Esophagus muscularis mucosa (tissue), 3 donors: ENCODE measurements around the gene PRSS21.

ENCODE experiments used
- CTCF ChIP-seq, 3 experiments: fragments of 200-600 bp in 2 of 3; fragments of 450-650 bp in 1 of 3; sonication (generic) in 2 of 3; IDR thresholded peaks; one replicate each; pipeline ENCODE4 v1.5.1; 2017 to 2019; ENCODE audit warnings: antibody characterized with exemption in 3 of 3, mild to moderate bottlenecking in 2 of 3, moderate library complexity in 1 of 3
- POLR2A ChIP-seq: fragments of 450-650 bp; IDR thresholded peaks from one replicate; pipeline ENCODE4 v1.6.1; 2017; ENCODE audit warnings: antibody characterized with exemption, moderate library complexity, mild to moderate bottlenecking, low read depth
- POLR2AphosphoS5 ChIP-seq, 2 donors: sonication (generic); formaldehyde crosslinking; IDR thresholded peaks; one replicate each; pipeline ENCODE4 v1.6.1; 2017; ENCODE audit warnings: antibody characterized with exemption in 2 of 2

- TF ChIP-seq POLR2A: no peak
- TF ChIP-seq POLR2AphosphoS5 (IDR thresholded peaks at IDR 0.05): no peak
- no peak for TF ChIP-seq CTCF (IDR thresholded peaks at IDR 0.05)
Measured at GRCh38 chr16:2860826-2861567, 44.0 kb downstream of the PRSS21 start.
